Measurements from ENCODE around the gene CEP78.

Gene CEP78

DNA sequence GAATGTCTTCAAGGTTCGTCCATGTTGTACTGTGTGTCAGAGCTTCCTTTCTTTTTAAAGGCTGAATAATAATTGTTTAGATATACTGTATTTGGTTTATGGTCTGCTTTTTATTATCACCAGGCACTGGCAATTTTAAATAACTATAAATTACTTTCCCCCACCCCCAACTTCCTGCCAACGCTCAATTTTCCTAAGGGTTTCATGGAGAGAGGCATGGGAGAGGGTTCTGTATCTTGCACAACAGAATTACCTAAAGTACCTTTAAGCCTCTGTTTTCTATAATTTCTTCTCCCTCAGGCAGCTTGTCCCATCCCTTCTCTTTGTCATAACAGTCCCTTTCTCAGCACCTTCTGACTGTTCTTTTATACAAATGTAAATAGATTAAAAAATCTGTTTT is 71.5 kb downstream of the CEP78 start:
- DNase-seq (ENCODE audit: low spot score): no peak

DNA sequence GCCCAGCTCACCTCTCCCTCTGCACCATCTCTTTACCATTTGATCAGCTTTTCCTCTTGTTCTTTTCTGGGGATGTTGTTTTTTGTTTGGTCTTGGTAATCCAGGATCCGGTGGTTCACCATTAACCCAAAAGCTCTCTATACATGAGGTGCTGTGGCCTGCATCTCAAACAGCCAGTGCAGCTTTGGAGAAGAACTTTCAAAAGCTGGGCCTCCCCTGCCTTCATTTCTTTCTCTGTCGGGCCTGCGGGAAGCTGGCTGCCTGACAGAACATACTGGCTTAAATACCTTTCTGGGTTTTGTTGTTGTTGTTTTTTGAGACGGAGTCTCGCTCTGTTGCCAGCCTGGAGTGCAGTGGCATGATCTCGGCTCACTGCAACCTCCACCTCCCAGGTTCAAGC is 73.2 kb downstream of the CEP78 start:
- DNase-seq (ENCODE audit: low spot score): no peak

DNA sequence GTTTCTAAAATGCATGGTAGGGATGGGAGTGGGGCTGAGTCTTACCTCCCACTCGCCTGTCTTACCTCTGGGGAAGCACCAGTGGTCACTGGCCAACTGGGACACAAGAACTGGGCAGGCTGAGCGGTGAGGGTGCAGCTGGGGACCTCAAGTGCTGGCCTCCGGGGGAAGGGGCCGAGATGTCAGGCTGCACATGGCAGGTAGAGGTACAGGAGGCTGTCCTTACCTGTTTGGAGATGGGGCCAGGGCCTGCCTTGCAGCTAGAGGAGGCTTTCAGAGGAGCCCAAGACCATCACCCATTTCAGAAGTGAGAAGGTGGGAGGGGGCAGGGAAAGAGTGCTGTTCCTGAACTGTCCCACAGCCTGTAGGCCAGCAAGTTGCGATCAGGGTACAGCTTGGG is 75.2 kb downstream of the CEP78 start:
- no peak for DNase-seq (ENCODE audit: low spot score)

DNA sequence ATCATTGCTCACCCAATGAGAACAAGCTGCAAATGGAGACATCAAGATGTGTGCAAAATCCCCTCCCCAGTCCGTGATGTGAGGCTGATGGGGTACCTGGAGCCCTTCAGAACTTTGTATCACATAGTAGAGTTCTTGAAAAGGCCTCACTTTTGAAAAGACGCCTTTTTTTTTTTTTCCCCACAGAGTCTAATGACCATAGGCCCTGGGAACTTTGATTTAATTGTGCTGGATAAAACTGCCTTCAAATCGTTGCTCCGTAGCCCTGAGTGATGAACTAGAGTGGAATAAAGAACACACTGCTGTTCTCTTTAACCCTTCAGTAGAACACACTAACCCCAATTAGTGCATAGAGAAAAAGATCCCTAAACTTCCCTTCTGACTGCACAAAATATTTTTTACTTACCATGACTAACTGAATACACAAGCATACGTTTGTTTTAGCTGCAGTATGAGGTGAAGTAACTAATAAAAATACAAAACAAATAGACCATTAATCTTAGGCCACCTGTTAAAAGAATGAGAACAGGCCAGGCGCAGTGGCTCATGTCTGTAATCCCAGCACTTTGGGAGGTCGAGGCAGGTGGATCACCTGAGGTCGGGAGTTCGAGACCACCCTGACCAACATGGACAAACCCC is 76.1 kb downstream of the CEP78 start:
- no peak for DNase-seq (ENCODE audit: low spot score)

GRCh38 chr9:78314550-78314949 is 78.7 kb downstream of the CEP78 start:
- no peak for DNase-seq (ENCODE audit: low spot score)

GRCh38 chr9:78314953-78315870 is 79.3 kb downstream of the CEP78 start:
- no peak for DNase-seq (ENCODE audit: low spot score)

GRCh38 chr9:78316166-78316892 is 80.5 kb downstream of the CEP78 start:
- no peak for DNase-seq (ENCODE audit: low spot score)

GRCh38 chr9:78319197-78320029 is 83.5 kb downstream of the CEP78 start:
- DNase-seq (ENCODE audit: low spot score): no peak

DNA sequence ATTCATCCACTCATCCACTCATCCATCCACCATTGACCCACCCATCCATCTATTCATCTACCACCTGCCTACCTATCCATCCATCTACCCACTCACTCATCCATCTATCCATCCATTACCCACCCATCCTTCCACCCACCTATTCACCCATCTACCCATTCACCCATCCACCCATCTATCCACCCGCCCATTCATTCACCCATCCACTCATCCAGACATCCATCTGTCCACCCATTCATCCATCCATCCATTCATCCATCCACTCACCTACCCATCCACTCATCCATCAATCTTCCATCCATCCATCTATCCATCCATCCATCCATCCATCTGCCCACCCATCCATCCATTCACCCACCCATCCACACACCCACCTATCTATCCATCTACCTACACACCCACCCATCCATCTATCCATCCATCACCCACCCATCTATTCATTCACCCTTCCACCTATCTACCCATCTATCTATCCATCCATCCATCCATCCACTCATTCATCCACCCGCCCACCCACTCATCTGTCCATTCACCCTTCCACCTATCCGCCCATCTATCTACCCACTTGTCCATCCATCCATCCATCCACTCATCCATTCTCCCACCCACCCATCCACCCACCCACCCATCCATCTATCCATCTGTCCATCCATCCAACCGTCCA is 84.3 kb downstream of the CEP78 start:
- no peak for DNase-seq (ENCODE audit: low spot score)

DNA sequence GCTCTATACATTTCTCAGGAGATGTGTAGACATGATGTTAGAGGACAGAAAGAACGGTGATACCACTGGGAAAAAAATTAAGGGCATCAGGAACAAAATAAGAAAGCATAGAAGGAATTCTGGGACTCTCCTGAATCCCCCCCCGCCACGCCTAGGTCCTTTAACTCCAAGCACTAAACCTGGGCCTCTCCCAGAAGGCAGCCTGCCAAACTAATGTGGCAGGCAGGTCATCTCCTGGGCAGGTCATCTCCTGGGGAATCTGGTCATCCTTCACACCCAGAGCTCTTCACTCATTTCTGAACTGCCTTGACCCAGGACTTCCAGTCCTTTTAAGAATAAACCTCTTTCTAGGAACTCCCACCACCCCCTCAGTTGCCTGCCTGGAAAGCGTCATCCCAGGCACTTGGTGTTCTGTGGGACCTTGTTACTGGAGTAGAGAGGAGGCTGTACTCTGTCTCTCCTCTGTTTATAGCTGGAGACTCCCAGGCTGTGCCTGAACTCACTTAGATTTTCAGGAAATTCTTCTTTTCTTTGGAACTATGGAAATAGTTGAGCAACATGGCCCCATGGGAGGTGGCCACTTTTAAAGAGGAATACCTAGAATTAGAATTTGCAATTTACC is 85.1 kb downstream of the CEP78 start:
- no peak for DNase-seq (ENCODE audit: low spot score)

DNA sequence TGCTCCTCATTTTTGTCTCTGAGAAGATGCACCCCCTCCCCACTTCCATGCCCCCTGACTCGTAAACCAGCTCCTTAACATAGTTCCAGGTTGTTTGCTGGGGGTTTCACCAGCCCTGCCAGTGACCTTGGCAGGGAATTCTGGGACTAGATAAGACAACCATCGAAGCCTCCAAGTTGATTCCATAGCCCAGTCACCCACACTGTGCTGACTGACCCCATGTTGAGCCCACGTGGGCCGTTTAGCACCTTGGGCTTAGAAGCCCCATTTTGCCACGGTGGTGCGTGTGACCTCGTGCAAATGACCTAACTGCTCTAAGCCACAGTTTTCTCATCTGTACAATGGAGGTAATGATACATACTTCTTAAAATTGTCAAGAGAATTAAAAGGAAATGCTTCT is 85.6 kb downstream of the CEP78 start:
- DNase-seq (ENCODE audit: low spot score): no peak

- DNase-seq (ENCODE audit: low spot score): no peak
Observed at GRCh38 chr9:78324068-78324650, 88.3 kb downstream of the CEP78 start.

GRCh38 chr9:78324682-78325081 is 88.8 kb downstream of the CEP78 start:
- DNase-seq (ENCODE audit: low spot score): no peak

- DNase-seq (ENCODE audit: low spot score): peak; percentile 91
Observed at GRCh38 chr9:78325343-78325742, 89.5 kb downstream of the CEP78 start.

GRCh38 chr9:78325846-78326360 is 90.0 kb downstream of the CEP78 start:
- no peak for DNase-seq (ENCODE audit: low spot score)

DNA sequence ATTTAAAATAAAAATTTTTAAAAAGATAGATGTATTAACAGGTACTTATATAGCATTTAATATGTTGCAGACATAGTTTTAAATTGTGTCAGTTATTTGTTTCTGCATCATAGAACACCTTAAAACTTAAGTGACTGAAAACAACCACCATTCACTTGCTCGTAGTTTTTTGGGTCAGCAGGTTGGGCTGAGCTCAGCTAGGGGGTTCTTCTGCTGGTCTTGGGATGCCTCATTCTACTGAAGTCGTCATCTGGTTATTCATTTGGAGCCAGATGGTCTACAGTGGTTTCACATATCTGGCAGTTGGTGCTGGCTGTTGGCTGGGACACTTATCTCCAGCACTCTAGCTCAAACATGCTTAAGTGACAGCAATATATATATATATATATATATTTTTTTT is 90.7 kb downstream of the CEP78 start:
- DNase-seq (ENCODE audit: low spot score): no peak
